AG04449 (cell line): ENCODE results near the gene CFAP46.

ENCODE experiments used
- CTCF ChIA-PET: fragments of 350-600 bp; formaldehyde crosslinking; extraction: SDS; loops from one replicate; lab custom pipeline; 2021; ENCODE audit warnings: antibody characterized with exemption; lab: Yijun Ruan, JAX
- POLR2A ChIA-PET: fragments of 400-600, 350-600 bp; formaldehyde crosslinking; extraction: SDS; loops from one replicate; lab custom pipeline; 2020; ENCODE audit warnings: antibody characterized with exemption, inconsistent platforms; lab: Yijun Ruan, JAX
- DNase-seq: peaks from one replicate; pipeline ENCODE4 v3.0.0-alpha.2; 2010; ENCODE audit warnings: low read depth, low spot score
- H3K4me3 ChIP-seq: 2 replicates; pipeline ENCODE4 v1.5.1; 2011; ENCODE audit warnings: low read depth, mild to moderate bottlenecking, control low read depth, low read length
- TF ChIP-seq, protein P1 (sequence below): IDR thresholded peaks from one replicate; pipeline ENCODE4 v1.5.1; 2011; ENCODE audit warnings: mild to moderate bottlenecking, moderate library complexity, low read length, control low read depth, inconsistent platforms; ENCODE audit not compliant: insufficient read depth; ENCODE audit errors: missing control alignments

CFAP46 gene

DNA sequence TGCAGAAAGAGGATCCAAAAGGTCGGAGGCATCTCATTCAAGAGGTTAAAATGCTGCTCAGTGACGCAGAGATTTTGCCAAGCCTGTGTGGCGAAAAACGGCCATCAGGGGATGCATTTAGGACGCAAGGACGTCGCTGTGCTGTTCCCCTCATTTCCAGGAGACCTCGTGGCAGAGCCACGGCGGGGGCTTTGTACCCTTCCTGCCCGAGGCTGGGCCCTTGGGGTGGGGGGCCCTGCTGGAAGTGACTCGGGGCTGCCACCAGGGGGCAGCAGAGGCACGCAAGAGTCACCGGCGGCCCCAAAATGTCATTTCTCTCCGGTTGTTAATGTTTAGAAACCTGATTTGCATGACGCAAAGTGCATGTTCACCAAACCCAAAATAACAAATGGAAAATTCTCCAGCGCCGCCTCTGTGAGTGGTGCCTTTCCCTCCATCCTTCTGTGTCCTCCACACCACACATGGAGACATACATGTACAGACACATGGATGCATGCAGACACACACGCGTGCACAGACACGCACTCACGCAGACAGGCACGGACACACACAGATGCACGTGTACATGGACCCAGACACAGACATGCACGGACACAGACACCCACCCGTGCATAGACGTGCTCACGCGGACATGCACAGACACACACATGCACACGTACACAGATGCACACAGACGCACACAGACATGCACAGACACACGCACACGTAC lies 105.4 kb downstream of the CFAP46 start:
- ChIA-PET POLR2A (no interaction called here), CTCF (no interaction called here)
- TF ChIP-seq, protein P1, sequence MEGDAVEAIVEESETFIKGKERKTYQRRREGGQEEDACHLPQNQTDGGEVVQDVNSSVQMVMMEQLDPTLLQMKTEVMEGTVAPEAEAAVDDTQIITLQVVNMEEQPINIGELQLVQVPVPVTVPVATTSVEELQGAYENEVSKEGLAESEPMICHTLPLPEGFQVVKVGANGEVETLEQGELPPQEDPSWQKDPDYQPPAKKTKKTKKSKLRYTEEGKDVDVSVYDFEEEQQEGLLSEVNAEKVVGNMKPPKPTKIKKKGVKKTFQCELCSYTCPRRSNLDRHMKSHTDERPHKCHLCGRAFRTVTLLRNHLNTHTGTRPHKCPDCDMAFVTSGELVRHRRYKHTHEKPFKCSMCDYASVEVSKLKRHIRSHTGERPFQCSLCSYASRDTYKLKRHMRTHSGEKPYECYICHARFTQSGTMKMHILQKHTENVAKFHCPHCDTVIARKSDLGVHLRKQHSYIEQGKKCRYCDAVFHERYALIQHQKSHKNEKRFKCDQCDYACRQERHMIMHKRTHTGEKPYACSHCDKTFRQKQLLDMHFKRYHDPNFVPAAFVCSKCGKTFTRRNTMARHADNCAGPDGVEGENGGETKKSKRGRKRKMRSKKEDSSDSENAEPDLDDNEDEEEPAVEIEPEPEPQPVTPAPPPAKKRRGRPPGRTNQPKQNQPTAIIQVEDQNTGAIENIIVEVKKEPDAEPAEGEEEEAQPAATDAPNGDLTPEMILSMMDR = peak; percentile 76
- no peak overlapping the region for H3K4me3 ChIP-seq
- DNase-seq = no peak

DNA sequence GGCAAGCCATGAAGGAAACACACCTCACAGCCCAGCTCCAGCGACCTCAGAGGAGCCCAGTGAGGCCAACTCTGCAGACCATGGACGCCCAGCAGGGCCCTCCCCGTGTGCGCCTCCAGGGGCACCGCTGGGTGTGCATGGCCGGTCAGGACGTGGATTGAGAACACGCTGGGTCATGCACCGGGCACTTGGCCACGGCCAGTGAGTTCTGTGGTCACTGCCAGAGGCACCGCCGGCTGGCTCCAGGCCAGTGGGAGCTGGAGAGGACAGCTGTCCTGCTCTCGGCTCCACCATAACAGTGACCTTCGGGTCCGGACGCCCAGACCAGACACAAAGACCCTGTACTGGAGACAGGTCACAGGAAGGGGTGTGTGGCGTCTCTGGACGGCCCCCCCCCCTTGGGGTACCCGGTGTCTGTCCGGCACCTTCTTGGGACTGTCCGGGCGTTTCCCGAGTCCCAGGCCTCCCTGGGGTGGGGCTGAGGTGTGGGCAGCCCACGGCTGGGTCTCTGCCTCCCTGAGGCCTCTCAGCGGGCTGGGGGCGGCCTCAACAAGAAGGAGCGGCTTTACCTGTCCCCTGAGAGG lies 106.0 kb downstream of the CFAP46 start:
- CTCF ChIA-PET = no interaction called here
- TF ChIP-seq, protein P1 = no peak
- POLR2A ChIA-PET = no interaction called here
- H3K4me3 ChIP-seq = no peak overlapping the region
- no peak for DNase-seq

DNA sequence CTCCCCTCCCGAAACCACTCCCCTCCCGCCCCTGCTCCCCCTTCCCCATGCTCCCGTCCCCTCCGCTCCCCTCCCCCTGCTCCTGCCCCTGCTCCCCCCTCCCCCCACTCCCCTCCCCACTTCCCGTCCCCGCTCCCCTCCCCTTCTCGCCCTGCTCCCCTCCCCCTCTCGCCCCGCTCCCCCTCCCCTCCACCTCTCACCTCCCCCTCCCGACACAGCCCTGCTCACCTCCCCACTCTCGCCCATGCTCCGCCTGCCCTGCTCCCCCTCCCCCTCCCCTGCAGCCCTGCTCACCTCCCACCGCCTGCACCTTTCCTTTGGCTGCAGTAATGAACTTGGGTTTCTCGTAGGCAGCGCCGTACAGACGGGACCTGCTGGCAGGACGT lies 106.5 kb downstream of the CFAP46 start:
- no peak overlapping the region for H3K4me3 ChIP-seq
- TF ChIP-seq, protein P1 = no peak
- ChIA-PET CTCF (no interaction called here), POLR2A (no interaction called here)
- DNase-seq = no peak

DNA sequence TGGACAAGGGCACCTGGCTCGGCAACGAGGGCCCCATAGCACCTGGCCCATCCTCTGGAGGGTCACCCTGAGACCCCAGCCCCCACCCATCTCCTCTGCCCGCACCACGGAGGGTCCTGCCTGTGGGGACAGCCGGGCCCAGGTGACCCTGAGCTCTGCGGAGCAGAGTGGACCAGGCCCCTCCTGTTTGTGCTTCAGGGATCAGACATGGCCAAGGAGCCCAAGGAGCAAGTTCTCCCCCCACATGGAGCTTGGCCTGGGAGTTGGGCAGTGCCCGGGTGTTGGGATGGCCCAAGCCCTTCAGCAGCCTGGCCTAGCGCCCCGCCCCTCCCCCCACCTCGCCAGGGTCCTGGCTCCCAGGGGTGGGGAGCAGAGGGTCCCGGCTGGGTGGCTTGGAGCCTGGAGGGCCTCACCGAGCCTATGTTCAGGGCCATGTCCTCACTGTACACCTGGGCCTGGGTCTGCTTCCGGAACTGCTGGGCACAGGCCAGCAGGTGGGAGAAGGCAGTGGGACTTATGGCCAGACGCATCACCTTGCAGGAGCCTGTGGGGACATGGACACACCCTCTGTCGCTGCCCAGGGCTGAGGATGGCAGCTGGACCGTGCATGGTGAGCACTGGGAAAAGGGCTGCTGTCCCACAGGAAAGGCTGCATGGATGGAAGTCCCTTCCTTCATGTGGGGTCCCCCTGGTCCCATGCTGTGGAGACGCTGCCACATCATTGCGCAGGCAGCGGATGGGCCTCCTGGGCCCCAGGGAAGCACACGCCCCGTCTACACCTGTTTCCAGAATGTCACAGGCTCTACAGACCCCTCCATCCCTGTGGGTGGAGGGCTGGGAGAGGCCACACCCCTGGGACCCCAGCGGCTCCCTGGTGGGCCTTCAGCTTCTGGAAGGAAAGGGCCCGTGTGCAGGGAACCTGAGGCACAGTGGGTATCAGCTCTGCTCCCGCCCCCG lies 107.2 kb downstream of the CFAP46 start:
- ChIA-PET POLR2A (no interaction called here), CTCF (no interaction called here)
- TF ChIP-seq, protein P1 = no peak
- no peak for DNase-seq
- H3K4me3 ChIP-seq = no peak overlapping the region

DNA sequence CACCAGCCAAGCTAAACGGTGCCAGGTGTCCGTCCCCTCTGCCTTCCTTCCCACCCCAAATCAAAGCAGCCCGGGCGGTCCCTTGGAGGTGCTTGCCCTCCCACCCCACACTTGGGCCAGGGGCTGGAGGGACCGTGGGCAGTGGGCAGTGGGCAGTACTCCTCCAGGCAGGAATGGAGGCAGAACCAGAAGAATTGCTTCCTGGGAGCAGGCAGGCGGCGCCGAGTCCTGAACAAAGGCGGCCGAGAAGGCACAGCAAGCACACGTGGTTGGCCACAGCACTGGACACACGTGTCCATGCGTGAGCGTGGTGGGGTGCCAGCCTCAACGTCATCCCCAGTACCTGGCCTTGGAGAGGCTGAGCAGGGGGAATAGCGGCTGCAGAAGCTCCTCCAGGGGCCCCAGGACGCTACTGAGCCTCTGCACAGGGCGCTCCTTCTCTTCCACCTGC lies 108.0 kb downstream of the CFAP46 start:
- CTCF ChIA-PET = no interaction called here
- POLR2A ChIA-PET = no interaction called here
- H3K4me3 ChIP-seq = no peak overlapping the region
- DNase-seq = no peak
- TF ChIP-seq, protein P1 = no peak
